ENCODE measurements around the gene RAB7A. TPM values are rescaled to one million over a fixed set of nuclear protein-coding genes. Genes with fewer than 3 reads are reported as not detected.
"Not testable (repeated sequence)": the region's sequence is repeated elsewhere in the genome, so short reads cannot be mapped to it uniquely, and the experiment has no call there.

Gene RAB7A
- total and polyA plus RNA-seq, 7 donors: 206 to 410 (median 316) TPM

DNA sequence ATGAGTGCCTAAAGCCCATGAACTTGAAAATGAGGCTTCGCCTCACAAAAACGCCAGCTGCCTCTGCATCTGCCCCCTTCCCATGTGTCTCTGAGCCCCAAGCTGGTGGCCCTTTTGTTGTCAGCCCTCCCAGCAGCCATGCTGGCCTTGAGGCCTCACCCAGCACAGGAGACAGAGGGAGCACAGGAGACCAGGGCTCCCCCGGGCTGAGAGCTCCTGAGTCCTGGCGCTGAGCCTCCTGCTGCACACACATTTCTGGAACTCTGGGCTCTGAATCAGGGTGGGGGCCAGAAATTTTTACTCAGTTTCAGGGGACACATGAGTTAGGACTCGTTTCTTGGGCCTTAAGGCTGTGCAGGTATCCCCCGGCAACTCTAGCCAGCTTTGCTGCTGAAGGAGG is 97.0 kb downstream of the RAB7A start:
- Histone ChIP-seq H3K4me1 (peaks cover 33% of the 10 kb centered on the region), H3K27ac (peak overlapping the region; percentile 33), H3K4me3 (no peak overlapping the region), H3K27me3 (ENCODE audit: insufficient read depth in 3 of 3, low read length in 2 of 3) (no peaks in the 10 kb centered on the region), H3K36me3 (ENCODE audit: insufficient read depth in 1 of 2, low read depth in 1 of 2) (peaks cover 3% of the 10 kb centered on the region in 2 donors), H3K9me3 (no peaks in the 10 kb centered on the region)
- intact Hi-C loops (cut with DNase I): no loop called here
- ATAC-seq: peak in 1 of 4 donors; percentile 4
- 72 to 83% (median 76%) methylated on average over 6 of the region's 6 CpGs for WGBS, 3 donors
- TF ChIP-seq CTCF (IDR thresholded peaks at IDR 0.05): no peak
- DNase-seq: no peak

DNA sequence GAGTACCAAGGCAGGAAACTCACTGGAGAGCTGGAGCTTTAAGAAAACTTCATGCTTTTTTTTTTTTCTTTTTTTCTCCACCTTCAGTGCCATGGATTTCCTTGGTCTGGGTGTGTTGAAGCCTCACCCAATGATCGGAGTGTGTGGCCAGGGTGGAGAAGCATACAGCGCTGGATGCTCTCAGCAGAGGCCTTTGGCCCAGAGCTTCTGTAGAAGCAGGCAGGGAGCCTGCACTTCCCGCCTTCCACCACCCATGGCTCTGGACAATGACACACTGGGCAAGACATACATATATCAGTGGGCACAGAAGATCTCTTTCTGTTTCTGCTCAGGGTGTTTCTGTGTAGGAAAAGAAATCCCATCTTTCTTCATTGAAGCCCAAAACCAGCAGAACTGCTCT is 97.6 kb downstream of the RAB7A start:
- Histone ChIP-seq H3K36me3 (ENCODE audit: insufficient read depth in 1 of 2, low read depth in 1 of 2) (peaks cover 0 to 2% of the 10 kb centered on the region in 2 donors), H3K4me3 (no peak overlapping the region), H3K27me3 (ENCODE audit: insufficient read depth in 3 of 3, low read length in 2 of 3) (no peaks in the 10 kb centered on the region), H3K27ac (peak overlapping the region; percentile 67), H3K4me1 (peaks cover 33% of the 10 kb centered on the region), H3K9me3 (no peaks in the 10 kb centered on the region)
- DNase-seq: no peak
- ATAC-seq: peak; percentile 34 to 61 (median 54)
- 45 to 82% (median 54%) methylated on average over 3 of the region's 3 CpGs for WGBS, 3 donors
- intact Hi-C loops (cut with DNase I): no loop called here
- no peak for TF ChIP-seq CTCF (IDR thresholded peaks at IDR 0.05)

DNA sequence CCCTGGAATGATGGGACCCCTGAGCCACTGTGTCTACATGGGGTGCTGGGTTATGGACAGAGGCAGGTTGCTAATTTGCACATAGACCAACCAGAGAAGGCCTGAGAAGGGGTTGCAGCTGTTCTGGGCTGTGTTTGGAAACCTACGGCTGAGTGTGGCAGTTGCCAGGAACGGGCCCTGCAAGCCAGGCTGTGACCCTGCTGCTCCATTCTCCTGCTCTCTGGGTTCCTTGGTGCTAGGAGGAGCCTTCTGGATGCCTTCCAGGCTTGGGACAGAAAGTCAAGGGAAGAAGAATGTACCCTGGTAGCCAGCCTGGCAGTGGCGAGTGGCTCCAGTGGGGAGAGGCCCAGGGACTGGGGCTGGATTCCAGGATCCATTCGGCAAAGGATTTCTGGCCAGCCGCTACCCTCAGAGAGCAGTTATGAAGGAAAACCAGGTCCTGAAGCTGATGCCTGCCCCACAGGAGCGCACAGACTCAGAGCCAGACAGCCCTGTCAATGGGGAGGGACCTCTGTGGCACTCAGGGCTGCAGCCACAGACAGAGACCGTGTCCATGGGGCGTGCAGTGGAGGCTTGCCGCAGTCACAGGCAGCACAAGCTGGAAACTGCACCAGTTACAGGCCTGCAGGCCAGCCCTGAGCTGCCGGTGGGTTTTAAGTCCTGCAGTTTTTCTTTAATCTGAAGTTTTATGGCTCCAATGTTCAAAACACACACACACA is 98.3 kb downstream of the RAB7A start:
- intact Hi-C loops (cut with DNase I): no loop called here
- Histone ChIP-seq H3K9me3 (no peaks in the 10 kb centered on the region), H3K27ac (peak overlapping the region; percentile 67), H3K4me3 (no peak overlapping the region), H3K27me3 (ENCODE audit: insufficient read depth in 3 of 3, low read length in 2 of 3) (no peaks in the 10 kb centered on the region), H3K4me1 (peaks cover 33% of the 10 kb centered on the region), H3K36me3 (ENCODE audit: insufficient read depth in 1 of 2, low read depth in 1 of 2) (peaks cover 0 to 2% of the 10 kb centered on the region in 2 donors)
- ATAC-seq: peak; percentile 81 to 87 (median 83)
- WGBS, 3 donors: 29 to 44% (median 31%) methylated on average over 10 of the region's 10 CpGs
- peak; percentile 35 to 68 for DNase-seq
- no peak for TF ChIP-seq CTCF (IDR thresholded peaks at IDR 0.05)

DNA sequence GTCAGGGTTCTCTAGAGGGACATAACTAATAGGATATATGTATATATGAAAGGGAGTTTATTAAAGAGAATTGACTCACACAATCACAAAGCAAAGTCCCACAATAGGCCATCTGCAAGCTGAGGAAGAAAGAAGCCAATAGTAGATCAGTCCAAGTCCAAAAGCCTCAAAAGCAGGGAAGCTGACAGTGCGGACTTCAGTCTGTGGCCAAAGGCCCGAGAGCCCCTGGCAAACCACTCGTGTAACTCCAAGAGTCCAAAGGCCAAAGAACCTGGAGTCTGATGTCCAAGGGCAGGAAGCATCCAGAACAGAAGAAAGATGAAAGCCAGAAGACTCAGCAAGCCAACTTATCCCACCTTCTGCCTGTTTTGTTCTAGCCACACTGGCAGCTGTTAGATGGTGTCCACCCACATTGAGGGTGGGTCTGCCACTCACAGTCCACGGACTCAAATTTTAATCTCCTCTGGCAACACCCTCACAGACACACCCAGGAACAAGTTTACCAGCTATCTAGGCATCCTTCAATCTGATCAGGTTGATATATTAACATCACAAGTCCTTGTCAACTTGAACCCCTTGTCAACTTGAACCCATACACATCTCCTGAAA is 99.2 kb downstream of the RAB7A start:
- Histone ChIP-seq H3K27ac (no peak overlapping the region), H3K4me1 (peaks cover 31% of the 10 kb centered on the region), H3K9me3 (no peaks in the 10 kb centered on the region), H3K27me3 (ENCODE audit: insufficient read depth in 3 of 3, low read length in 2 of 3) (no peaks in the 10 kb centered on the region), H3K36me3 (ENCODE audit: insufficient read depth in 1 of 2, low read depth in 1 of 2) (peaks cover 0 to 2% of the 10 kb centered on the region in 2 donors), H3K4me3 (no peak overlapping the region)
- ATAC-seq (no peak), DNase-seq (no peak)
- 34 to 65% (median 37%) methylated on average over 4 of the region's 4 CpGs for WGBS, 3 donors
- no peak for TF ChIP-seq CTCF (IDR thresholded peaks at IDR 0.05)
- intact Hi-C loops (cut with DNase I): no loop called here

- H3K4me1 ChIP-seq: peaks cover 10% of the 10 kb centered on the region
- ATAC-seq; H3K27me3 ChIP-seq (ENCODE audit: insufficient read depth in 3 of 3, low read length in 2 of 3); intact Hi-C loops (cut with DNase I); H3K9me3 ChIP-seq; DNase-seq; H3K36me3 ChIP-seq (ENCODE audit: insufficient read depth in 1 of 2, low read depth in 1 of 2); H3K4me3 ChIP-seq; H3K27ac ChIP-seq: not testable (repeated sequence)
- WGBS, 3 donors: 93 to 94% (median 93%) methylated on average over 9 of the region's 9 CpGs
Measured at GRCh38 chr3:128829087-128829486, 103.1 kb downstream of the RAB7A start.

GRCh38 chr3:128829925-128830625 is 104.1 kb downstream of the RAB7A start:
- H3K4me3 ChIP-seq; H3K4me1 ChIP-seq; DNase-seq; H3K27ac ChIP-seq; intact Hi-C loops (cut with DNase I); H3K9me3 ChIP-seq; H3K27me3 ChIP-seq (ENCODE audit: insufficient read depth in 3 of 3, low read length in 2 of 3); H3K36me3 ChIP-seq (ENCODE audit: insufficient read depth in 1 of 2, low read depth in 1 of 2); ATAC-seq: not testable (repeated sequence)
- 85 to 91% (median 88%) methylated on average over 7 of the region's 7 CpGs for WGBS, 3 donors

DNA sequence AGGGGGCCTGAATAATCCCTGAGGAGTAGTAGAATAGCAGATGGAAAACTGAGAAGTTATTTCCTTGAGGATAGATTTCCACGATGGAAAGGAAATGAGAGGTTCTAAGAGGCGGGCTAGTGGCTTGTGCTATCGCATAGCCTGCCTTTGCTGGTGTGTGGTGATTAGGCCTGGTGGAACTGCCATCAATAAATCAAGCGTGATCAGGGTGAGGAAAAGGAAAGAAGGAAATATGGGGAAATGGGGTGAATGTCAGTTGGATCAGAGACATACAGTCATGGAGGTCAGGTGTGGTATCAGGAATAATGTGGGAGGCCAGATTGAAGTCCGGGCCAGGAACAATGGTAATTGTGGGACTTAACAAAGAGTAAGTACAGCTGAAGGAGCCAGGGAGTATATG is 104.8 kb downstream of the RAB7A start:
- DNase-seq; H3K36me3 ChIP-seq (ENCODE audit: insufficient read depth in 1 of 2, low read depth in 1 of 2); H3K4me1 ChIP-seq; intact Hi-C loops (cut with DNase I); H3K4me3 ChIP-seq; ATAC-seq; H3K9me3 ChIP-seq; H3K27me3 ChIP-seq (ENCODE audit: insufficient read depth in 3 of 3, low read length in 2 of 3); H3K27ac ChIP-seq: not testable (repeated sequence)
- 76 to 78% (median 77%) methylated on average over 5 of the region's 5 CpGs for WGBS, 3 donors

Data from psoas muscle (tissue), 8 donors.